ENCODE measurements around the gene CTCF. TPM values are rescaled to one million over a fixed set of nuclear protein-coding genes. Genes with fewer than 3 reads are reported as not detected.

Gene CTCF
- total RNA-seq, 3 donors from 2014 or later: 41.1 to 55.5 (median 43.4) TPM

GRCh38 chr16:67679935-67680897 lies 117.9 kb downstream of the CTCF start:
- Histone ChIP-seq H3K4me3 (no peak overlapping the region), H3K9me3 (no peaks in the 10 kb centered on the region), H3K36me3 (ENCODE audit: low read depth) (no peaks in the 10 kb centered on the region), H3K4me1 (ENCODE audit: low read depth) (peaks cover 7% of the 10 kb centered on the region)
- no peak for DNase-seq
- no peak for TF ChIP-seq CTCF (IDR thresholded peaks at IDR 0.05)
- no peak for ATAC-seq
- intact Hi-C loops (cut with DNase I, micrococcal nuclease): no loop called here

- no peaks in the 10 kb centered on the region for H3K36me3 ChIP-seq (ENCODE audit: low read depth)
- no peak for TF ChIP-seq CTCF (IDR thresholded peaks at IDR 0.05)
- ATAC-seq: peak; percentile 75
- H3K9me3 ChIP-seq: no peaks in the 10 kb centered on the region
- intact Hi-C loops (cut with DNase I, micrococcal nuclease): no loop called here
- DNase-seq: peak in 1 of 3 donors; percentile 48
- peaks cover 4% of the 10 kb centered on the region for H3K4me1 ChIP-seq (ENCODE audit: low read depth)
- no peak overlapping the region for H3K4me3 ChIP-seq
These were observed 121.4 kb downstream of the CTCF start for GRCh38 chr16:67683767-67684166.

DNA sequence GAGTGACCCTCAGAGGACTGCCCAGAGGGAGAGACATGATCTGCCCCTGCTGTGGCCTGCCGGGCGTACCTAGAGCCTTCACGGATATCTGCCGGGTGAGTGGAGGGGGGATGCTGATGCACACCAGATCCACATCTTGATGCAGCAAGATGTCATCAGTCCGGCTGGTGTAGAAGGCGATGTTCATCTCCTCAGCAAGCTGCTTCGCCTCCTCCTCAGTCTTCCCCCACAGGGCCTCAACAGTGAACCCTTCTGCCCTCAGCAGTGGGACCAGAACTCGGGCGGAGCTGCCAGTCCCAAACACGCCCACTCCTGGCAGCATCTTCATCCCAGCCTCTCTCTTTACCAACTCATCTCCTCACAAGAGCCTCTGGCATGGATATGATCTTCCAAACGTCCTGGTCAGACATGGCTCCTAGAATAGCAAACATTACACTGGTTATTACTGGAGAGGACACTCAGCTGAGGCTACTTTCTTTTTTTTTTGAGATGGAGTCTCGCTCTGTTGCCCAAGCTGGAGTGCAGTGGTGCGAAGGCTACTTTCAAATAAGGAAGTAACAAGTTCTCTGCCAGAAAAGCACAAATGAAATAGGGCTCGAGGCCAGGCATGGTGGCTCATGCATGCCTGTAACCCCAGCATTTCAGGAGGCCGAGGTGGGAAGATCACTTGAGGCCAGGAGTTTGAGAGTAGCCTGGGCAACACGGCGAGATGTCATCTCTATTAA lies 123.2 kb downstream of the CTCF start:
- Histone ChIP-seq H3K36me3 (ENCODE audit: low read depth) (no peaks in the 10 kb centered on the region), H3K4me3 (no peak overlapping the region), H3K9me3 (no peaks in the 10 kb centered on the region), H3K4me1 (ENCODE audit: low read depth) (no peaks in the 10 kb centered on the region)
- TF ChIP-seq CTCF (IDR thresholded peaks at IDR 0.05): no peak
- intact Hi-C loops (cut with DNase I, micrococcal nuclease): no loop called here
- ATAC-seq (peak; percentile 25), DNase-seq (no peak)

Other genes with a start within 250 kb of the CTCF start
- gene KCTD19, start 235.8 kb upstream of the CTCF start, total RNA-seq: under 1 TPM in 1 of 3 donors, not detected in 2; 0.05 TPM
- 1 to 10 TPM in 1 of 3 donors, under 1 TPM in 1, not detected in 1; 0.90 to 1.5 TPM for gene LRRC36, start 235.7 kb upstream of the CTCF start, total RNA-seq
- 10 to 100 TPM in 1 of 3 donors, 1 to 10 TPM in 2; 3.8 to 23.8 (median 4.8) TPM for gene TPPP3, start 169.0 kb upstream of the CTCF start, total RNA-seq
- gene ZDHHC1, start 146.0 kb upstream of the CTCF start, total RNA-seq: 10 to 100 TPM in 1 of 3 donors, 1 to 10 TPM in 2; 9.2 to 12.3 (median 10.0) TPM
- gene HSD11B2, start 131.4 kb upstream of the CTCF start, total RNA-seq: 100 to 1,000 TPM; 322 to 765 (median 646) TPM
- 100 to 1,000 TPM; 152 to 253 (median 228) TPM for gene ATP6V0D1, start 81.4 kb upstream of the CTCF start, total RNA-seq
- gene AGRP, start 79.0 kb upstream of the CTCF start, total RNA-seq: not detected
- 10 to 100 TPM; 10.9 to 74.7 (median 20.5) TPM for gene RIPOR1, start 33.7 kb upstream of the CTCF start, total RNA-seq
- 1 to 10 TPM; 1.8 to 4.9 (median 4.2) TPM for gene CARMIL2, start 82.6 kb downstream of the CTCF start, total RNA-seq
- gene ACD, start 97.7 kb downstream of the CTCF start, total RNA-seq: 10 to 100 TPM in 2 of 3 donors, 1 to 10 TPM in 1; 8.9 to 17.1 (median 11.5) TPM
- 1 to 10 TPM; 2.3 to 9.1 (median 3.7) TPM for gene PARD6A, start 98.4 kb downstream of the CTCF start, total RNA-seq
- 10 to 100 TPM in 1 of 3 donors, 1 to 10 TPM in 2; 8.5 to 23.3 (median 9.0) TPM for gene ENKD1, start 104.2 kb downstream of the CTCF start, total RNA-seq
- 1 to 10 TPM in 2 of 3 donors, under 1 TPM in 1; 0.67 to 6.8 (median 1.2) TPM for gene C16orf86, start 104.3 kb downstream of the CTCF start, total RNA-seq
- gene GFOD2, start 156.8 kb downstream of the CTCF start, total RNA-seq: 10 to 100 TPM; 25.6 to 29.2 (median 27.9) TPM
- 10 to 100 TPM; 19.6 to 24.1 (median 20.6) TPM for gene RANBP10, start 244.0 kb downstream of the CTCF start, total RNA-seq
- 1 to 10 TPM in 1 of 3 donors, under 1 TPM in 2; 0.41 to 2.0 (median 0.48) TPM for gene TSNAXIP1, start 244.4 kb downstream of the CTCF start, total RNA-seq

Data from mucosa of descending colon (tissue), 3 donors.